ENCODE measurements around the gene OR10H5.
"Not testable (repeated sequence)": the region's sequence is repeated elsewhere in the genome, so short reads cannot be mapped to it uniquely, and the experiment has no call there.

The OR10H5 gene

DNA sequence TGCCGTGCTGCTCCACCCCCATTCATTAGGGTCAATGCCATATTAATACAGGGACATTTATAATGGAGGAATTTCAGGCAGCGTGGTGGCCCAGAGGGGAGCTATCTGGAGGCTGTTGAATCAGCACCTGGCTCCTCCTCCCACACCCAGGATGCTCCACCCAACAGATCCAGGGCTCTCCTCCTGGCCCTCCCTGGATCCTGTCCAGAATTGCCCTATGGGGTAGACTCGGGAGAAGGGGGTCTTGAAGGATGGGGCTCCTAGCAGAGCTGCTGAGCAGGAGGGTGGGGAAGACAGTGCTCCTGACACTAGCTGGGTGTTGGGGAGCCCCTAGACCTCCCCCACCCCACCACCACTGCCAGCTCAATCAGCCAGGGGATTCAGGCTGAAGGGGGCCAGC lies 5.2 kb upstream of the OR10H5 start:
- ATAC-seq = no peak
- TF ChIP-seq BACH2 (CRISPR knock-in tag; IDR thresholded peaks at IDR 0.05; ENCODE audit: borderline replicate concordance) (no peak), ESRRG (CRISPR knock-in tag; IDR thresholded peaks at IDR 0.05) (no peak), ISL1 (CRISPR knock-in tag; IDR thresholded peaks at IDR 0.05) (no peak), ZNF565 (CRISPR knock-in tag; conservative IDR thresholded peaks at IDR 0.05; ENCODE audit: low read depth) (no peak), ZNF8 (CRISPR knock-in tag; IDR thresholded peaks at IDR 0.05) (no peak), ZFP30 (CRISPR knock-in tag; IDR thresholded peaks at IDR 0.05) (no peak), TCF4 (CRISPR knock-in tag; IDR thresholded peaks at IDR 0.05; ENCODE audit: borderline replicate concordance) (no peak), ZFP3 (CRISPR knock-in tag; IDR thresholded peaks at IDR 0.05) (no peak), OSR1 (CRISPR knock-in tag; IDR thresholded peaks at IDR 0.05) (no peak), TOX (CRISPR knock-in tag; IDR thresholded peaks at IDR 0.05; ENCODE audit: borderline replicate concordance) (no peak), SNAI2 (CRISPR knock-in tag; IDR thresholded peaks at IDR 0.05) (no peak), PPARA (CRISPR knock-in tag; IDR thresholded peaks at IDR 0.05; ENCODE audit: borderline replicate concordance) (no peak), CSRNP3 (CRISPR knock-in tag; IDR thresholded peaks at IDR 0.05) (no peak)
- TF ChIP-seq, protein P1, sequence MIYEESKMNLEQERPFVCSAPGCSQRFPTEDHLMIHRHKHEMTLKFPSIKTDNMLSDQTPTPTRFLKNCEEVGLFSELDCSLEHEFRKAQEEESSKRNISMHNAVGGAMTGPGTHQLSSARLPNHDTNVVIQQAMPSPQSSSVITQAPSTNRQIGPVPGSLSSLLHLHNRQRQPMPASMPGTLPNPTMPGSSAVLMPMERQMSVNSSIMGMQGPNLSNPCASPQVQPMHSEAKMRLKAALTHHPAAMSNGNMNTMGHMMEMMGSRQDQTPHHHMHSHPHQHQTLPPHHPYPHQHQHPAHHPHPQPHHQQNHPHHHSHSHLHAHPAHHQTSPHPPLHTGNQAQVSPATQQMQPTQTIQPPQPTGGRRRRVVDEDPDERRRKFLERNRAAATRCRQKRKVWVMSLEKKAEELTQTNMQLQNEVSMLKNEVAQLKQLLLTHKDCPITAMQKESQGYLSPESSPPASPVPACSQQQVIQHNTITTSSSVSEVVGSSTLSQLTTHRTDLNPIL (CRISPR knock-in tag; IDR thresholded peaks at IDR 0.05; ENCODE audit: low read depth) = no peak
- TF ChIP-seq, protein P2, sequence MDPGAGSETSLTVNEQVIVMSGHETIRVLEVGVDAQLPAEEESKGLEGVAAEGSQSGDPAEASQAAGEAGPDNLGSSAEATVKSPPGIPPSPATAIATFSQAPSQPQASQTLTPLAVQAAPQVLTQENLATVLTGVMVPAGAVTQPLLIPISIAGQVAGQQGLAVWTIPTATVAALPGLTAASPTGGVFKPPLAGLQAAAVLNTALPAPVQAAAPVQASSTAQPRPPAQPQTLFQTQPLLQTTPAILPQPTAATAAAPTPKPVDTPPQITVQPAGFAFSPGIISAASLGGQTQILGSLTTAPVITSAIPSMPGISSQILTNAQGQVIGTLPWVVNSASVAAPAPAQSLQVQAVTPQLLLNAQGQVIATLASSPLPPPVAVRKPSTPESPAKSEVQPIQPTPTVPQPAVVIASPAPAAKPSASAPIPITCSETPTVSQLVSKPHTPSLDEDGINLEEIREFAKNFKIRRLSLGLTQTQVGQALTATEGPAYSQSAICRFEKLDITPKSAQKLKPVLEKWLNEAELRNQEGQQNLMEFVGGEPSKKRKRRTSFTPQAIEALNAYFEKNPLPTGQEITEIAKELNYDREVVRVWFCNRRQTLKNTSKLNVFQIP (CRISPR knock-in tag; IDR thresholded peaks at IDR 0.05; ENCODE audit: borderline replicate concordance, low read depth) = no peak

GRCh38 chr19:15782896-15783295 lies 4.6 kb upstream of the OR10H5 start:
- ATAC-seq = not testable (repeated sequence)

DNA sequence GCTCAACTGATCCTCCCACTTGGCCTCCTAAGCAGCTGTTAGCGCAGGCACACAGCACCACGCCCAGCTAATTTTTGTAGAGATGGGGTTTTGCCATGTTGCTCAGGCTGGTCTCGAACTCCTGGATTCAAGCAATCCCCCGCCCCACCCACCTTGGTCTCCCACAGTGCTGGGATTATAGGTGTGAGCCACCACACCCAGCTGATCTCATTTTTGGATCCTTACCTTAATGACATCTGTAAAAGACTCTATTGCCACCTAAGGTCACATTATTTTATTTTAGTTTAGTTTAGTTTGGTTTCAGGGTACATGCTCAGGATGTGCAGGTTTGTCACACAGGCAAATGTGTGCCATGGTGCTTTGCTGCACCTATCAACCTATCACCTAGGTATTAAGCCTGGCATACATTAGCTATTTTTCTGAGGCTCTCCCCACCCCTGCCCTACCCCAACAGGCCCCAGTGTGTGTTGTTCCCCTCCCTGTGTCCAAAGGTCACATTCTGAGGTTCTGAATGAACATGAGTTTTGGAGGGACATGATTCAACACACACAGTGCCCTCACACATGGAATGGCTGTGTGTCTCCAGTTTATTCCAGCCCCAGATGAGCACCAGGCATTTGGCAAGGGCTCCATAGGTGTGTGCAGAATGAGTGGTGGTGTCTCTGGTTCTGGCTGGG lies 1.3 kb downstream of the OR10H5 start:
- no peak for ATAC-seq
- TF ChIP-seq CSRNP3 (CRISPR knock-in tag; IDR thresholded peaks at IDR 0.05) (no peak), TCF4 (CRISPR knock-in tag; IDR thresholded peaks at IDR 0.05; ENCODE audit: borderline replicate concordance) (no peak), ESRRG (CRISPR knock-in tag; IDR thresholded peaks at IDR 0.05) (no peak), ARNTL (CRISPR knock-in tag; IDR thresholded peaks at IDR 0.05; ENCODE audit: borderline replicate concordance, low read depth) (no peak), ZNF565 (CRISPR knock-in tag; conservative IDR thresholded peaks at IDR 0.05; ENCODE audit: low read depth) (no peak), CSDC2 (CRISPR knock-in tag; IDR thresholded peaks at IDR 0.05) (no peak), BACH2 (CRISPR knock-in tag; IDR thresholded peaks at IDR 0.05; ENCODE audit: borderline replicate concordance) (no peak), ZFP3 (CRISPR knock-in tag; IDR thresholded peaks at IDR 0.05) (no peak), PATZ1 (CRISPR knock-in tag; IDR thresholded peaks at IDR 0.05; ENCODE audit: borderline replicate concordance) (no peak), ISL1 (CRISPR knock-in tag; IDR thresholded peaks at IDR 0.05) (no peak), ZFP30 (CRISPR knock-in tag; IDR thresholded peaks at IDR 0.05) (no peak), ZNF70 (CRISPR knock-in tag; IDR thresholded peaks at IDR 0.05) (no peak)
- TF ChIP-seq, protein P2 (CRISPR knock-in tag; IDR thresholded peaks at IDR 0.05; ENCODE audit: borderline replicate concordance, low read depth) = no peak
